Measurements from ENCODE around the gene INPP4B.

INPP4B gene

GRCh38 chr4:142150483-142150882 is 695.6 kb downstream of the INPP4B start:
- DNase-seq (ENCODE audit: low read depth in 3 of 3): no peak

GRCh38 chr4:142144813-142145212 is 701.3 kb downstream of the INPP4B start:
- no peak for DNase-seq (ENCODE audit: low read depth in 3 of 3)

GRCh38 chr4:142142366-142143054 is 703.6 kb downstream of the INPP4B start:
- DNase-seq (ENCODE audit: low read depth in 3 of 3): no peak

- DNase-seq (ENCODE audit: low read depth in 3 of 3): no peak
These were observed 704.9 kb downstream of the INPP4B start for GRCh38 chr4:142141224-142141623.

- no peak for DNase-seq (ENCODE audit: low read depth in 3 of 3)
These were observed 715.4 kb downstream of the INPP4B start for GRCh38 chr4:142130666-142131065.

GRCh38 chr4:142129931-142130330 is 716.2 kb downstream of the INPP4B start:
- no peak for DNase-seq (ENCODE audit: low read depth in 3 of 3)

GRCh38 chr4:142129473-142129872 is 716.6 kb downstream of the INPP4B start:
- no peak for DNase-seq (ENCODE audit: low read depth in 3 of 3)

- no peak for DNase-seq (ENCODE audit: low read depth in 3 of 3)
These were observed 717.6 kb downstream of the INPP4B start for GRCh38 chr4:142128529-142128928.

- peak; percentile 31 to 57 (median 41) for DNase-seq (ENCODE audit: low read depth in 3 of 3)
These were observed 719.1 kb downstream of the INPP4B start for GRCh38 chr4:142126890-142127497.

GRCh38 chr4:142124874-142125273 is 721.2 kb downstream of the INPP4B start:
- no peak for DNase-seq (ENCODE audit: low read depth in 3 of 3)

- DNase-seq (ENCODE audit: low read depth in 3 of 3): no peak
These were observed 724.4 kb downstream of the INPP4B start for GRCh38 chr4:142121448-142122350.

GRCh38 chr4:142120921-142121320 is 725.2 kb downstream of the INPP4B start:
- no peak for DNase-seq (ENCODE audit: low read depth in 3 of 3)

- no peak for DNase-seq (ENCODE audit: low read depth in 3 of 3)
These were observed 733.6 kb downstream of the INPP4B start for GRCh38 chr4:142112451-142112850.

GRCh38 chr4:142110136-142110535 is 736.0 kb downstream of the INPP4B start:
- DNase-seq (ENCODE audit: low read depth in 3 of 3): no peak

GRCh38 chr4:142104041-142104440 is 742.1 kb downstream of the INPP4B start:
- DNase-seq (ENCODE audit: low read depth in 3 of 3): no peak

GRCh38 chr4:142101401-142101800 is 744.7 kb downstream of the INPP4B start:
- DNase-seq (ENCODE audit: low read depth in 3 of 3): no peak

- no peak for DNase-seq (ENCODE audit: low read depth in 3 of 3)
These were observed 745.2 kb downstream of the INPP4B start for GRCh38 chr4:142100941-142101340.

GRCh38 chr4:142098900-142099545 is 747.1 kb downstream of the INPP4B start:
- DNase-seq (ENCODE audit: low read depth in 3 of 3): no peak

- DNase-seq (ENCODE audit: low read depth in 3 of 3): no peak
These were observed 747.7 kb downstream of the INPP4B start for GRCh38 chr4:142098380-142098779.

- no peak for DNase-seq (ENCODE audit: low read depth in 3 of 3)
These were observed 749.1 kb downstream of the INPP4B start for GRCh38 chr4:142097015-142097414.

GRCh38 chr4:142095886-142096605 is 750.1 kb downstream of the INPP4B start:
- DNase-seq (ENCODE audit: low read depth in 3 of 3): no peak
